Measurements from ENCODE around the gene ZMYND10. TPM values are rescaled to one million over a fixed set of nuclear protein-coding genes. Genes with fewer than 3 reads are reported as not detected.

Gene ZMYND10
- total RNA-seq, 4 donors from 2014 or later, result 0.28 to 2.1 (median 0.64) TPM

DNA sequence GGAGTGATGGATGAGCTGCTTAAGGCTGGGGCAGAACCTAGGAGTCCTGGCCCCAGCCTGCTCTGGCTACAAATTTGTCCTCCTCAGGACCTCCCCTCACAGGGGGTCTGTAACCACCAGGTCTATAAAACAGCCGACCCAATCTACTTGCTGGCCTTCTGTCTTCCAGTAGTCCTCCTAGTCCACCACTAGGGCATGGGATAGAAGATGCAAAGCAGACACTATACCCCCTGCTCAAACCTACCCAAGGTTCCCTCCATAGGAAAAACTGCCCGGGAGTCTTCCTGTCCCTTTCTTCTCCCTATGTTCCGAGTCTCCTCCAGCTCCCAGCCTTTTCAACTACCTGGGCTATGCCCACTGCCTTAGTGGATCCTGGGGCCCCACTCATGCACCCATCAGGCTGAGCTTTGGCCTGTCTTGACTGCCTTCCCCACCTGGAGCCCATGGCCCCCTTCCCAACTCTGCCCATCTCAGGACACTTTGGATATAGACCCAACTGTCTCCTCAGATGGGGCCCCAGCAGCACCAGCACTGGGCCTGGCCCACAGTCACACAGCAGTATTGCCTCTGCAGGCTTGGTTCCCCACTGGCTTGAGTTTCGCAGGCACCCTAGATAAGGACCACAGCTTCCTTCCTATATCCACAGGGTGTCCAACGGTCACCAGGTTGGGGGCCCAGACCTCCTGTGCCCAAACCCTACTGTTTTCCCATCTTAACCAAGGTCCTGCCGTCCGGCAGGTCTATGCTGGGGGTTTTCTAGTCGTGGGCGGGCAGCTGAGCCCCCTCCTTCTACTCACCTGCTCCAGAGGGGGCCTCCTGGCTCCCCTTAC, 47.4 kb downstream of the ZMYND10 start:
- TF ChIP-seq, protein P1, sequence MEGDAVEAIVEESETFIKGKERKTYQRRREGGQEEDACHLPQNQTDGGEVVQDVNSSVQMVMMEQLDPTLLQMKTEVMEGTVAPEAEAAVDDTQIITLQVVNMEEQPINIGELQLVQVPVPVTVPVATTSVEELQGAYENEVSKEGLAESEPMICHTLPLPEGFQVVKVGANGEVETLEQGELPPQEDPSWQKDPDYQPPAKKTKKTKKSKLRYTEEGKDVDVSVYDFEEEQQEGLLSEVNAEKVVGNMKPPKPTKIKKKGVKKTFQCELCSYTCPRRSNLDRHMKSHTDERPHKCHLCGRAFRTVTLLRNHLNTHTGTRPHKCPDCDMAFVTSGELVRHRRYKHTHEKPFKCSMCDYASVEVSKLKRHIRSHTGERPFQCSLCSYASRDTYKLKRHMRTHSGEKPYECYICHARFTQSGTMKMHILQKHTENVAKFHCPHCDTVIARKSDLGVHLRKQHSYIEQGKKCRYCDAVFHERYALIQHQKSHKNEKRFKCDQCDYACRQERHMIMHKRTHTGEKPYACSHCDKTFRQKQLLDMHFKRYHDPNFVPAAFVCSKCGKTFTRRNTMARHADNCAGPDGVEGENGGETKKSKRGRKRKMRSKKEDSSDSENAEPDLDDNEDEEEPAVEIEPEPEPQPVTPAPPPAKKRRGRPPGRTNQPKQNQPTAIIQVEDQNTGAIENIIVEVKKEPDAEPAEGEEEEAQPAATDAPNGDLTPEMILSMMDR (IDR thresholded peaks at IDR 0.05), result no peak
- DNase-seq (ENCODE audit: low spot score) (no peak), ATAC-seq (ENCODE audit: low FRiP score) (no peak)

DNA sequence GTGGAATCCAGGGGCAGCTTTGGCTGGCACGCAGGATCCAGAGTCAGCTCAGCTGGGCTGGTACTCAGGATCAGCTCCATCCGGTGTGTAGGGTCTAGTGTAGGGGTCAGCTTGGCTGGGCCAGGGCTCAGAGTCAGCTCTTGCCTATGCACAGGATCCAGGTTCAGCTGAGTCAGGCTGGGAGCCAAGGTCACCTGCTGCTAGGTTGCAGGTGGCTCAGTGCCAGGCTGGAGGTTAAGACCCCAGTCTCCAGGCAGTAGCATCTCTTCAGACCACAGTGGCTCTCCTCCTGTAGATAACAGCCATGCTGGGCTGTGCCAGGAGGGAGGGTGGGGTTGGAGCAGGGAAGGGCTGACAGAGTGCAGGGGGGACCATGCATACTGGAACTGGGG, 48.2 kb downstream of the ZMYND10 start:
- ATAC-seq (ENCODE audit: low FRiP score), result no peak
- DNase-seq (ENCODE audit: low spot score), result no peak
- TF ChIP-seq, protein P1 (IDR thresholded peaks at IDR 0.05), result no peak

DNA sequence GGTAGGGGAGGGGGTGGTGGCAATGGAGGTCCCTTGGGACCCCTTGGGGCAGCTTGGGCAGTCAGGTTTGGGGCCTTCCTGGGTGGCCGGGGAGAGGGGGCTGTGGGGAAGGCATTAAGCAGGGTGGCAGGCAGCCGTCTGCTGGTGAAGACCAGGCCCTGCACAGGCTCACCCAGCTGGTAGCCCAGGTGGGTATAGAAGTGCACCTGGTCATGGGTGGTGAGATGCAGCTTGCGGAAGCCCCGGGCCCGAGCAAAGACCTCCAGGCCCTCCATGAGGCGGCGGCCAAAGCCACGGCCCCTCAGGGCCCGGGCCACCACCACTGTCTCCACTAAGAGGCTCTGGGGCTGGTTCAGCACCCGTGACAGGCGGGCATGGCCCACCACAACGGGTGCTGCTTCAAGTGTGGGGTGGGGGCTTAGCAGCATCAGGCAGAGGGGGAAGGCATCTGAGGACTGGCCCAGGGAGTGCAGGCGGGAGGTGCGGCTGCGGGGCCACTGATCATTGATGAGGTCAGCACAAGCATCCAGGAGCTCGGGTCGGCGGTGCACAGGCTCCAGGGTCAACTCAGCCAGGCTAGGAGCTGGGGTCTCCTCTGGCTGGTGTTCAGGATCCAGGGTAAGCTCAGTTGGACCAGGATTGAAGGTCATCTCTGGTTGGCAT, 48.7 kb downstream of the ZMYND10 start:
- ATAC-seq (ENCODE audit: low FRiP score) (no peak), DNase-seq (ENCODE audit: low spot score) (no peak)
- TF ChIP-seq, protein P1 (IDR thresholded peaks at IDR 0.05), result no peak

DNA sequence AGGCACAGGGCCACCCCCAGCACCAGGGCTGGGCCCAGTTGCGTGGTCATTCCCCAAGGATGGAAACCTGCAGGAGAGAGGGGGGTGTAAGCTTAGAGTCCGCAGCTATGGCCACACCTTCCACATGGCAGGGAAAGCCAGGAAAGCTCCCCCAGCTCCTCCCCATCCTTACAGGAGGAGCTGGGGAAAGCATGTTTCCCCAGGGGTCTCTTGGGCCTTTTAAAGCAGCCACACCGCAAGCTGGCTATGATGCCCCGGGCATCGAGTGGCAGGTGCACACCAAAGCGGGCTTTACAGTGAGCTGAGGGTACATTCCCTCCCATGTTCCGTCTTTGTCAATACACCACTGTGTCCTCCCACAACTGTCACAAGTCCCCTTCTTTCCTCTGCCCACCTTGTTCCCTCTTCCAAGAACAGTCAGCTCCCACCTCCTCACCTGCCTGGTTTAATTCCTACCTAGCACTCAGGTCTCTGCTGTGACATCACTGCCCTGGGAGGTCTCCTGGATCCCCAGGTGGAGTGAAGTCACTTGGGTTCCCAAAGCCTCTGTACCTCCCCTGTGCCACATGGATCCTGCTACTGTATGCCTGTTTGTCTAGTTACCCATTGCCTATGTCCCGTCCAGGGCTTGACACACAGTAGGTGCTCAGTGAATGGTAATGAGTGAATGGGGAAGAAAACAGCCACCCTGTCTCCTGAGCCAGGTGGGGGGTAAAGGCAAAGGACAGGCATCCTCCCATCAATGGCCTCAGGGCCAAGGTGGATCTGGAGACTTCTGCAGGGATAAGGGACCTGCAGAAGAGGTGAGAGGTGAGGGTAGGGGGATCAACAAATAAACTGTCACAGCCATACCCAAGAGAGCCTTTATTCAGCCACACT, 49.7 kb downstream of the ZMYND10 start:
- TF ChIP-seq, protein P1 (IDR thresholded peaks at IDR 0.05), result no peak
- no peak for DNase-seq (ENCODE audit: low spot score)
- ATAC-seq (ENCODE audit: low FRiP score), result no peak

DNA sequence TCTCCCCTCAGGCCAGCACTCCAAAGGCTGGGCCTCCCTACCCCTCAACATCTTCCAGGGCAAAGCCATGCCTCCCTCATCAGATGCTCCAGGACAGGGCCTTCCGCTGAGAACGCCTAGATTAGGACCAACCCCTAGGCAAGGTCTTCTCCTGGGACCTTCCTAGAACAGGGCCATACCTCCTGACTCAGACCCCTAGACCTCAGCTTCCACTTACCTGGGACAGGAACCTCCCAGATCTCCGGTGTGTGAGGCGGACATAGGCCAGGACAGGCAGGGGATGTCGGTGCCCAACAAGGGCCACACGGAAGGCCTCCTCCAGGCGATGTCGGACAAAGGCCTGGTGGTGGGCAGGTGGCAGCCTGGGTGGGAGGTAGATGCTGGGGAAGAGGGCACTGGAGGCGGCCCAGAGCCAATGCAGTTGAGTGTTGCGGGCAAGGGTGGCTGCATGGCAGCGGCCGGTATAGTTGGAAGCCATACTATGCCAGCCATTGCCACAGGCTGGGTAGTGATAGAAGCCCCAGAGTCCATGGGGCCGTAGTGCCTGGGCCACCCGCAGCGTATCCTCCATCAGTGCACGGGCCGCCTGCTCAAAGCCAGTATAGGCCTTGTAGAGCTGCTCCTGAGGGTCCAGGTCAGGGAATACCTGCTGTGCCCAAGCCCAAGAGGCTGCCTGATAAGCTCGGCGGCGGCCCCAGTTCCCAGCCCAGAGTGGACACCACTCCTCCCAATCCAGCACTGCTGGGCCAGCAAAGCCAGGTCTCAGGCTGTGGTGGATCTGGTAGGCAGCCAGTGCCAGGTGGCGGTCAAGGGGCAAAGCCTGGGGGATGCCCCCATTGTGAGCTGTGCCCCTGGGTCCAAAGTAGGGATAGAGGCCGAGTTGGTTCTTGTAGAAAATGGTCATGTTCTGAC, 50.8 kb downstream of the ZMYND10 start:
- ATAC-seq (ENCODE audit: low FRiP score) (no peak), DNase-seq (ENCODE audit: low spot score) (no peak)
- TF ChIP-seq, protein P1 (IDR thresholded peaks at IDR 0.05), result no peak

DNA sequence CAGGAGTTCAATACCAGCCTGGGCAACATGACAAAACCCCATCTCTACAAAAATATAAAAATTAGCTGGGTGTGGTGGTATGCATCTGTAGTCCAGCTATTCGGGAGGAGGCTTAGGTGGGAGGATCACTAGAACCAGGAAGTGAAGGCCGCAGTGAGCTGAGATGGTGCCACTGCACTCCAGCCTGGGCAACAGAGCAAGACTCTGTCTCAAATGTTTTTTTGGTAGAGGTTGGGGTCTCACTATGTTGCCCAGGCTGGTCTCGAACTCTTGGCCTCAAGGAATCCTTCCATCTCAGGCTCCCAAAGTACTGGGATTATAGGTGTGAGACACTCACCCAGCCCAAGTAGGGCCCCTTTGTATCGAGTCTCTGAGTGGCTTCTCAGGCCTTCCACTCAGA, 51.4 kb downstream of the ZMYND10 start:
- DNase-seq (ENCODE audit: low spot score), result no peak
- ATAC-seq (ENCODE audit: low FRiP score), result no peak
- TF ChIP-seq, protein P1 (IDR thresholded peaks at IDR 0.05), result no peak

Data from omental fat pad (tissue), 4 donors.